B cell (primary cell): ENCODE results near the gene ANKRD44.

Experiments
- EZH2 ChIP-seq: IDR thresholded peaks from 2 replicates; pipeline ENCODE4 v1.6.1; 2012; ENCODE audit warnings: borderline replicate concordance, low read depth, mild to moderate bottlenecking, moderate library complexity, low read length; ENCODE audit not compliant: insufficient read depth, poor library complexity, severe bottlenecking
- TF ChIP-seq, protein P1 (sequence below): fragments of 200-600 bp; IDR thresholded peaks from one replicate; pipeline ENCODE4 v1.8.0; 2022; ENCODE audit warnings: antibody characterized with exemption, mild to moderate bottlenecking

DNA sequence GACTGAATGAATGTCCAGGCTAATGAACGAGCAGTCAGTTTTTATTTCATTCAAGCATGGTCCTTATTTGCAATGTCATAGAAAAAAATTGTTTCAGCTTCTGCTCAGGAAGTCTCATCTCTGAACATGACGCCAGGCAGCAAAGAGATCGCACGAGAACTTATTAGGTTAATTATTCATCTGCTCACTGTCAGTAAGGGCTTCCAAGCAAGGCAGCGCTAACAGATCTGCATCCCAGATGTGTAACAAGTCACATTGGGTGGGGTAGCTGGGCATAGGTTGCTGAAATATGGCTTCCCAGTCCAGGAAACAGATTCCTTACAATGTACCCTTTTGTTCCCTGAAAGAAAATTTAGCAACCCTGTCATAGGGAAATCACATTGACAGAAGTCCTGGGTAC, 63.5 kb downstream of the ANKRD44 start:
- TF ChIP-seq, protein P1, sequence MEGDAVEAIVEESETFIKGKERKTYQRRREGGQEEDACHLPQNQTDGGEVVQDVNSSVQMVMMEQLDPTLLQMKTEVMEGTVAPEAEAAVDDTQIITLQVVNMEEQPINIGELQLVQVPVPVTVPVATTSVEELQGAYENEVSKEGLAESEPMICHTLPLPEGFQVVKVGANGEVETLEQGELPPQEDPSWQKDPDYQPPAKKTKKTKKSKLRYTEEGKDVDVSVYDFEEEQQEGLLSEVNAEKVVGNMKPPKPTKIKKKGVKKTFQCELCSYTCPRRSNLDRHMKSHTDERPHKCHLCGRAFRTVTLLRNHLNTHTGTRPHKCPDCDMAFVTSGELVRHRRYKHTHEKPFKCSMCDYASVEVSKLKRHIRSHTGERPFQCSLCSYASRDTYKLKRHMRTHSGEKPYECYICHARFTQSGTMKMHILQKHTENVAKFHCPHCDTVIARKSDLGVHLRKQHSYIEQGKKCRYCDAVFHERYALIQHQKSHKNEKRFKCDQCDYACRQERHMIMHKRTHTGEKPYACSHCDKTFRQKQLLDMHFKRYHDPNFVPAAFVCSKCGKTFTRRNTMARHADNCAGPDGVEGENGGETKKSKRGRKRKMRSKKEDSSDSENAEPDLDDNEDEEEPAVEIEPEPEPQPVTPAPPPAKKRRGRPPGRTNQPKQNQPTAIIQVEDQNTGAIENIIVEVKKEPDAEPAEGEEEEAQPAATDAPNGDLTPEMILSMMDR: no peak
- no peak for TF ChIP-seq EZH2
